HG02840 (cell line): ENCODE results near the gene TTC38.
"Not testable (repeated sequence)": the region's sequence is repeated elsewhere in the genome, so short reads cannot be mapped to it uniquely, and the experiment has no call there.

Source experiments
- ATAC-seq: cut with Tn5 transposase; IDR thresholded peaks from one replicate; pipeline ENCODE4 v1.9.1; 2021; ENCODE audit warnings: mild to moderate bottlenecking, moderate library complexity, moderate number of reproducible peaks; ENCODE audit not compliant: unreplicated experiment, low FRiP score

Gene TTC38

GRCh38 chr22:46244771-46245170, 23.0 kb upstream of the TTC38 start:
- no peak for ATAC-seq

- ATAC-seq, result no peak
Measured at GRCh38 chr22:46245511-46245910, 22.3 kb upstream of the TTC38 start.

- ATAC-seq, result no peak
Measured at GRCh38 chr22:46246178-46246577, 21.6 kb upstream of the TTC38 start.

GRCh38 chr22:46247443-46247975, 20.3 kb upstream of the TTC38 start:
- no peak for ATAC-seq

- ATAC-seq, result peak; percentile 77
Measured at GRCh38 chr22:46250035-46250782, 17.6 kb upstream of the TTC38 start, which contains the start of gene CDPF1. TSS of gene CDPF1 (minus strand) at chr22:46250293. CDS start at chr22:46248284, 2,009 bp downstream.

- no peak for ATAC-seq
Measured at GRCh38 chr22:46250783-46251125, 17.1 kb upstream of the TTC38 start.

- no peak for ATAC-seq
Measured at GRCh38 chr22:46251266-46251665, 16.5 kb upstream of the TTC38 start.

- no peak for ATAC-seq
Measured at GRCh38 chr22:46251816-46252380, 15.9 kb upstream of the TTC38 start.

GRCh38 chr22:46256358-46256958, 11.3 kb upstream of the TTC38 start:
- ATAC-seq, result no peak

GRCh38 chr22:46259374-46259773, 8.4 kb upstream of the TTC38 start:
- no peak for ATAC-seq

- no peak for ATAC-seq
Measured at GRCh38 chr22:46260038-46260437, 7.8 kb upstream of the TTC38 start.

- no peak for ATAC-seq
Measured at GRCh38 chr22:46262449-46263215, 5.2 kb upstream of the TTC38 start.

GRCh38 chr22:46263216-46263590, 4.6 kb upstream of the TTC38 start, which contains the start of gene PKDREJ:
TSS of gene PKDREJ (minus strand) at chr22:46263343. CDS start at chr22:46263322, 21 bp downstream.
- no peak for ATAC-seq

GRCh38 chr22:46264520-46264919, 3.3 kb upstream of the TTC38 start:
- not testable (repeated sequence) for ATAC-seq

- not testable (repeated sequence) for ATAC-seq
Measured at GRCh38 chr22:46265627-46266026, 2.2 kb upstream of the TTC38 start.

GRCh38 chr22:46269564-46269963, 1.8 kb downstream of the TTC38 start:
- ATAC-seq, result no peak

GRCh38 chr22:46272196-46272595, 4.4 kb downstream of the TTC38 start:
- no peak for ATAC-seq

- ATAC-seq, result no peak
Measured at GRCh38 chr22:46272762-46273431, 5.1 kb downstream of the TTC38 start.

GRCh38 chr22:46273432-46274148, 5.8 kb downstream of the TTC38 start:
- no peak for ATAC-seq

- no peak for ATAC-seq
Measured at GRCh38 chr22:46274381-46274780, 6.6 kb downstream of the TTC38 start.
